Inflammatory macrophage (primary cell): ENCODE measurements around the gene AATF.

Source experiments
- DNase-seq, 2 donors: peaks; one replicate each; pipeline ENCODE4 v3.0.0-alpha.2; 2020 to 2022

The AATF gene

DNA sequence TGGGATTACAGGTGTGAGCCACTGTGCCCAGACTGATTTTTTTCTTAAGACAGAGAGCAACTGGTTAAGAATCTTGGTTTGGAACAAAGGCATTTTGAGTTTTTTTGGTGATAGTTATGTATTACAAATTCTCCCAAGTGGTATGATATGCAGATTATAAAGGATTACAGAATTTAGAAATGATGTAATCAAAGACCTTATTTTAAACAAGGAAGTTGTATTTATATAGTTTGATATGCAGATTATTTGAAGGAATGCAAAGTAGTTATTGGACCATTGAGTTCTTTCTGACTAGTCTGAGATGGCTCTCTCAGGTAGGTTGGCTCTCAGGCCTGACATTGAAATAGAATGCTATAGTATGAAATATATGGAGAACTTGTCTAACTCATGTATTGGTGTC is 34.9 kb downstream of the AATF start:
- no peak for DNase-seq

DNA sequence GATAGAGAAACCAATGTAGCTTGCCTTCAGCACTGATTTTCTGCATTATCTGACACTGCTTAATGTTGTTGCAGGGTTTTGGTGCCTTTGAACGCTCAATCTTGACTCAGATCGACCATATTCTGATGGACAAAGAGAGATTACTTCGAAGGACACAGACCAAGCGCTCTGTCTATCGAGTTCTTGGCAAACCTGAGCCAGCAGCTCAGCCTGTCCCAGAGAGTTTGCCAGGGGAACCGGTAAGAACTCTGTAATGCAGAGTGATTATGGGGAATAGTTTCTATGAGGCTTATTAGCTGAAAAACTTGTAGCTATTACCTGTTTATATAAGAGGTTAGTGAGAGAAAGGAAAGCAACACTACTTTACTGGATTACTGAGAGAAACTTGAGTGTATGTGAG is 40.4 kb downstream of the AATF start:
- DNase-seq = no peak

DNA sequence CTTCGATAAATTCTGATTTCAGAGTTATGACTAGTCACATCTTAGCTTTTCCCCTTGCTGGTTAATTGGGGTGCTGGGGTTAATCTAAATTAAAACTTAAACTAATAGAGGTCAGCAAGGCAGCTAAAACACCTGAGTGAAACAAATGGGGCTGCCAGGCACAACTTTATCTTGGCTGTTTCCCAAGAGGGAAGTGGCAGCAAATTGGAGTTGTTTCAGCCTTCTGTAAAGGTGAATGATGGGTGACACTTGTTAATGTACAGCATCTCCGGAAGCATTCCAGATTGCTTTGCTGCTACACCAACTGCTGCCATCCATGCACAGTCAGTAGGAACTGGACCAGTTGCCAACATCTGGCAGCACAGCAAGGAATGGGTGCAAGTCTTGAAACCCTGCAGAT is 43.9 kb downstream of the AATF start:
- no peak for DNase-seq

GRCh38 chr17:36993227-36993626 is 44.5 kb downstream of the AATF start:
- DNase-seq = no peak

GRCh38 chr17:36994438-36994837 is 45.7 kb downstream of the AATF start:
- DNase-seq = no peak

GRCh38 chr17:36999471-36999870 is 50.7 kb downstream of the AATF start:
- peak; percentile 68 to 84 for DNase-seq

DNA sequence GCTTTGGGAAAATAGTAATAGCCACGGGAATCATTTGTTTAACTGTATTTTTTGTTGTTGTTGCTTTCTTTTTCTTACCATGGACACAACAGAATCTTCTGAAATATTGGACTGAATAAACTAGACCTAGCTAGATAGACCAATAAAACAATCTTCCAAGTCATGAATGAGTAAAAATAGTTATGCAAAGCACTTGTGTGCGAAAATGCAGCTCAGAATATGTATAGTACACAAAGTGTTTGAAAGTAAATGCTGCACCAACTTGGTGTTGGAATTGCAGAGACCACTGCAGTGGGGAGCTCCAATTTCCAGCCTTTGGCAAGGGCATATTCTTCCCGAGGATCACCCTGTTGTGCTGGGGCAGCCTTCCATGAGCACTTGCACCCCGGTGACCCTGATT is 68.0 kb downstream of the AATF start:
- no peak for DNase-seq

- DNase-seq = no peak
These were observed 68.7 kb downstream of the AATF start for GRCh38 chr17:37017404-37017803.

DNA sequence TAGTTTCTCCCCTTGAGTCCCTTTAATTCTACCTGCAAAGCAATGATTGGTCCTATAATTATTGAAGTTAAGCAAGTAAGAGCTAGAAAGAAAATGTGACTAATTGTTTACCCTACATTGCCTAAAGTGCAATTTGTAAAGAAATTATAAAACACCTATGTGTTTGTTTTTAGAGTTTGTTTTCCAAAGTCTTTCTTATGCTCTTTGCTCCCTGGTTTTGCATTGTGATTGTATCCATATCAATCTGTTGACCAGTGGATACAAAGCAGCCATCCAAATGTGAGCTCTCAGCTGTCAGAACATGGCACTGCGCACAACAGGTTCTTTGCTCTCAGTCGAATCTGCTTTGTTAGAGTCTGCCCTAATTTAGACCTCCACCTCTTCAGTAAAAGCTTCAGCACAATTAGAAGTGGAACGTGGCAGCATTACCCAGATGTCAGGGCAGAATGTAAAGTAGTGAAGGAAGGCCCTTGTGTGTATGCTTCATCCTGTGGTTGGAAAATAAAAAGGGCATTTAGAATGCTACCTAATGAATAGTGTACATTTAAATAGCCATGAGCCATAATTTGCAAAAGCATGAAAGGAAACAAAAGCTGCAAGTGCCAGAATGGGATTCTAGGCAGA is 70.5 kb downstream of the AATF start:
- DNase-seq = no peak

DNA sequence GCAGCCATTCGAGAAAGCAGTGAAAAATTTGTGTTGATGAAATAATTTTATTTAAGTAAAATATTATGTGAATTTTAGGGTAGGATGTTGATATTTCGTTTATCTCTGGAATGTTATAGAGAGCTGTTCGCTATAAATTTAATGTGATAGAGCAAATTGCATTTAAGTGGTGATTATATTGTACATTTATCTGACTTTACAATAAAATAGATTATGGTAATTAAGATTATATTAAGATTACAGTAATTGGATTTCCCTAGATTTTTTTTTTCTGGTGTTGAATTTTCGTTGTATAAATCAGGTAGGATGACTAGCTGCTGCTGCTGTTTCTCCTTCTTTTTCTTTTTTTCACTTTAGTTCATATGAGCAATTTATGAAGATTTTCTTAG is 71.0 kb downstream of the AATF start:
- DNase-seq = no peak

GRCh38 chr17:37024181-37024637 is 75.5 kb downstream of the AATF start:
- peak; percentile 71 to 78 for DNase-seq

DNA sequence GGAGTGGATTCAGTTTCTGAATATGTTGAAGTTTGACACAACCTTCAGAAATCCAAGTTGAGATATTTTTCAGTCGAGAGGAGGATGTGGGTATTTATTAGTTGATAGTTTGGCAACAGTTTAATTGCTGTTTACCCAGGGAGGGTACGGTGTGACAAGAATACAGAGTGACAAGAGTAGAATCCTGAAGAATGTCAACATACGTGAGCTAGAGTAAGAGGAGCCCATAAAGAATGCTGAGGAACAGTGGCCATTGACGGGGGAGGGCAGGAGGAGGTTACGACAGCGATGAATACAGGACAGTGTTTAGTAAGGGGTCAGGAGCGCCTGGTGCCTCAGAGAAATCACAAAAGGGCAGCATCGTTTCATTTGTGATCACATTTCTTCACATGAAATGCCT is 76.5 kb downstream of the AATF start:
- DNase-seq = no peak

DNA sequence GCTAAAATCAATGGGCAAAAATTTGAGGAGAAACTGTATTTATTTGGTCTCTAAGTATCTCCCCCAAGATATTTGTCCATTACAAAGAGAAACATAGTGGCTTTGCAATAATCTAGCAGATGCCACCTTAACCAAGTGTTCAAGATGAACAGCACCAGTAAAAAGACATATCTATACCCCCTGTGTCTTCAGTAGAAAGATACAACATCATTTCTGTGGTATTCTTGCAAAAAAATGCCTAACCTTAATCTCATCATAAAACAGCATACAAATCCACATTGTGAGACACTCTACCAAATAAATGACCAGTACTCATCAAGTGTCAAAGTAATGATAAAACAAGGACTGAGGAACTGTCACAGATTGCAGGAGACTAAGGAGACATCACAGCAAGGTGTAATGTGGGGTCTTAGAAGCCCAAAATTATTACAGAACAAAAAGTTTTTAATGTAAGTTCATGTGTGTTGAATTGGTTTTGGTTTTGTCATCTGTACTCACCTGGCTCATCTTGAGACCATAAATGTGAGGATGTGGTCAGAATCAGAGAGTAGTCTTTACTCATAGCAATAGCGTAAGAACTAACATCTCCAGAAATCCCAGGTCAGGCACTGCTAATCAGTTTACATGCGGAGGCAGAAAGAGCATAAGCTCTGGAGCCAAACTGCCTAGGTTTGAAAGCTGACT is 77.2 kb downstream of the AATF start:
- DNase-seq = no peak

- DNase-seq = no peak
These were observed 77.7 kb downstream of the AATF start for GRCh38 chr17:37026531-37026869.

DNA sequence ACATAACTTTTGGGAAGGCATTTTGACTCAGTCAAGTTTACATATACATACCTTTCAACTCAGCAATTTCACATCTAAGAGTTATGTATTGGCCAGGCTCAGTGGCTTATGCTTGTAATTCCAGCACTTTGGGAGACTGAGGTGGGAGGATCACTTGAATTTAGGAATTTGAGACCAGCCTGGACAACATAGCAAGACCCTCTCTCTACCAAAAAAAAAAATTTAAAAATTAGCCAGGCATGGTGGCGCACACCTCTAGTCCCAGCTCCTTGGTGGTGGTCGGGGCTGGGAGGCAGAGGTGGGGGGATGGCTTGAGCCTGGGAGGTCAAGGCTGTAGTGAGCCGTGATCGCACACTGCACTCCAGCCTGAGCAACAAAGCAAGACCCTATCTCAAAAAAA is 79.3 kb downstream of the AATF start:
- no peak for DNase-seq

- no peak for DNase-seq
These were observed 82.8 kb downstream of the AATF start for GRCh38 chr17:37031493-37032083.

DNA sequence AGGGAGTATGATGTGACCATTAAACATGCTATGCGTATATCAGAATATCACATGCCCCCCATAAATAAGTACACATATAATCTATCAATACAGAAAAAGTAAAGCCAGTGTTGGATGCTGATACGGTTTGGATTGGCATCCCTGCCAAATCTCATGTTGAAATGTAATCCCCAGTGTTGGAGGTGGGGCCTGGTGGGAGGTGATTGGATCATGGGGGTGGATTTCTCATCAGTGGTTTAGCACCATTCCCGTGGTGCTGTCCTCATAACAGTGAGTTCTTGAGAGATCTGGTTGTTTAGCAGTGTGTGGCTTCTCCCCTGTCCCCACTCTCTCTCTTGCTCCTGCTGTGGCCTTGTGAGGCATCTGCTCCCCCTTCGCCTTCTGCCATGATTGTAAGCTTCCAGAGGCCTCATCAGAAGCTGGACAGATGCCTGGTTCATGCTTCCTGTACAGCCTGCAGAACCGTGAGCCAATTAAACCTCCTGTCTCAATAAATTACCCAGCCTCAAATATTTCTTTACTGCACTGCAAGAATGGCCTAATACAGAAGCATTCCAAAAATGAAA is 88.9 kb downstream of the AATF start:
- no peak for DNase-seq

DNA sequence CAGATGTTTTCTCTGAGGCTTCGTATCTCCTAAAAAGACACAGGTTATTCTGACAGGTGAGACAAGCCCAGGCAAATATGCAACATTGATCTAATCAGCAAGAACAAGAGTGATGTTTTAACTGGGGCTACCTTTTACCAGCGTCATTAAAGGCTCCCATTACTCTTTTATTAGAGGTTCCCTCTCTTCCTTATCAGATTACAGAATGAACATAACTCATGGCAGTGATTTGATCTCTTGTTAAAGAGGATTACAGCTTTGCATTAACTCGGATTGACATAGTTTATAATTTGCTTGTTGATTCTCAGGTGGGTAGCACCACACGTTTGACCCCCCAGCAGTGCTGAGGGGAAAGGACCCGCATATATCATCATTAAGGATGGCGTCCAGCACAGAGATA is 90.5 kb downstream of the AATF start:
- DNase-seq = no peak

DNA sequence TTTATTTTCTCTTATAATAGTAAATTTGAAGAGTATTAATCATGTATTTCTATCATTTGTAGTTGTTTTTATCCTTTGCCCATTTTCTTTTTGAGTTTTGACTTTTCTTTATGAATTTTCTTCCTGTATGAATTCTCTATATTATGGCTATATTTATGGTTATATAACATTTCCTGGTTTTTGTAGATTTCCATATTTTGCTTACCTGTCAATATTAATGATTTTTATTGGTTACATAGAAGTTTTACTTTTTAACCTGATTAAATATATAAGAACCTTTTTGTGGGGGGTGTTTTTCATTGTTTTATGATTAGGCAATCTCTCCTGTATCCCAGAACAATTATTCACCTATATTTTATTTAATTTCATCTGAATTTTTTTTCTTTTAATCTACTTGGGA is 93.2 kb downstream of the AATF start:
- no peak for DNase-seq

- peak in 1 of 2 donors; percentile 30 for DNase-seq
These were observed 94.4 kb downstream of the AATF start for GRCh38 chr17:37043201-37043600.

DNA sequence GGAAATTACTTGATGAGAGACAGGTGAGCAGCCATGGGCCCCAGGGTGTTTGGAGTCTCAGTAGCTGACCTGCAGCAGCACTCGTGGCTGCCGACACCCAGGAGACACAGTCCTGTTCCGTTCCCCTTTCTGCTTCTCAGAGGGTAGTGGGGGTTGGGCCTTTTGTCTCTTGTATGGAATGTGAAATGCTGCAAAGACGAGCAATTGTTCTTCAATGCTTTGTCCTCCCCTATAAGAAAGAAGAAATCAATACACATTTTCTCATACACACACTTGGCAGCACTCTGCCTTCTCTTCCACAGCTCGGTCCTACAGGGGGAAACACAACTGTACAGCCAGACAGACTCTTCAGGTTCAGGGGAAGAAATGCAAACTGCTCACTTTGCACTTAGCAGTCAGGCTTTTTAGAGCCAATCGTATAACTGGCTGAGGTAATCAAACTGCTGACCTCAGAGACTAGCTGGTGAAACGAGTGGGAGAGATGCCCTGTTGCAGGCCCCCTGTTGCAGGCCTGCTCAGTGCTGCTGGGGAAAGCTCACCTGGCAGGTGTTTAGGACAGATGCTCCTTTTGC is 96.7 kb downstream of the AATF start:
- DNase-seq = no peak

DNA sequence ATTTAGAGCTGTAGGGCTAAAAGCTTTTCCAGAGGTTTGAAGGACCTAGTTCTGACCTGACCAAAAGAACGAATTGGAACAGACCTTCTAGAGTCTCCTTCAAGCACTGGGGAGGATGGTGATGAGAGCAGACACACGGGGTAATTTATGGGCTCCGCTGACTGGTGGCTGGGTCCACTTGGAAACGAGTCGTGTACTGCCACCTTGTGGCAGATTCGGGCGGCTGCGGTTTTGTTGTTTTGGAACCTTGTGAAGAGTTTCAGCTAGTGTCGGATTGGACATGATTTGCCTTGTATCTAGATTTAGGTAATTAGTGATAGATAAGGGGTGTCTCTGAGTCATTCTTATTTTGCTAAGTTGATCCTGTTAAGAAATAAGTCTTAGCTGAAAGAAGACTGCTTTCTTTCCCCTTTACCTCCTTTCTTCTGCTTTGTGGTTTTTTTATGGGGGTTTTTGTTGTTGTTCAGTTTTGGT is 98.9 kb downstream of the AATF start:
- peak; percentile 82 to 85 for DNase-seq

DNA sequence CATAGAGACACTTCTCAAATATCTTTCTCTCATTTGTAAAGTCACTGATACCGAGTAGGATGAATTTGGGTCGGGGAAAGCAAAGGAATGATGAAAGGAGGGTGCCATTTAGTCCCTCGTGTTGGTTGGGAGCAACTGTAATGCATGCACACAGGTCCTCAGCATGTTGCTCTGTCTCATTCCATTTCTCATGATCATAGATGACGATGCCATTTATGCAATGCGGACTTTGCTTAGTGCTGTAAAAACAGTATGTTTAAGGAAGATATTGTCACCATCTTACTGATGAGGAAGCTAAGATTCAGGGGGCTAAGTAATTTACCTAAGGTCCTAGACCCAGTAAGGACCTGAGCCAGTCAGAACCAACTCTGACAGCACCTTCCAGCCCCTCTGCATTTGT is 100.1 kb downstream of the AATF start:
- no peak for DNase-seq

GRCh38 chr17:37050920-37051319 is 102.2 kb downstream of the AATF start:
- no peak for DNase-seq
